HL-60 (cell line): Measurements from ENCODE around the gene U2AF1L4.

Experiments
- POLR2AphosphoS5 ChIP-seq: IDR thresholded peaks from 2 replicates; pipeline ENCODE4 v1.6.1; 2012; ENCODE audit warnings: low read depth
- REST ChIP-seq: IDR thresholded peaks from 2 replicates; pipeline ENCODE4 v1.6.1; 2012; ENCODE audit warnings: low read depth; ENCODE audit not compliant: insufficient replicate concordance
- SPI1 ChIP-seq: IDR thresholded peaks from 2 replicates; pipeline ENCODE4 v1.6.1; 2012; ENCODE audit warnings: low read depth, mild to moderate bottlenecking, borderline replicate concordance
- TF ChIP-seq, protein P1 (sequence below): IDR thresholded peaks from one replicate; pipeline ENCODE4 v1.5.1; 2011; ENCODE audit warnings: low read length, control low read depth, inconsistent platforms; ENCODE audit not compliant: insufficient read depth

GRCh38 chr19:35788205-35788960 lies 43.2 kb upstream of the U2AF1L4 start:
- TF ChIP-seq, protein P1, sequence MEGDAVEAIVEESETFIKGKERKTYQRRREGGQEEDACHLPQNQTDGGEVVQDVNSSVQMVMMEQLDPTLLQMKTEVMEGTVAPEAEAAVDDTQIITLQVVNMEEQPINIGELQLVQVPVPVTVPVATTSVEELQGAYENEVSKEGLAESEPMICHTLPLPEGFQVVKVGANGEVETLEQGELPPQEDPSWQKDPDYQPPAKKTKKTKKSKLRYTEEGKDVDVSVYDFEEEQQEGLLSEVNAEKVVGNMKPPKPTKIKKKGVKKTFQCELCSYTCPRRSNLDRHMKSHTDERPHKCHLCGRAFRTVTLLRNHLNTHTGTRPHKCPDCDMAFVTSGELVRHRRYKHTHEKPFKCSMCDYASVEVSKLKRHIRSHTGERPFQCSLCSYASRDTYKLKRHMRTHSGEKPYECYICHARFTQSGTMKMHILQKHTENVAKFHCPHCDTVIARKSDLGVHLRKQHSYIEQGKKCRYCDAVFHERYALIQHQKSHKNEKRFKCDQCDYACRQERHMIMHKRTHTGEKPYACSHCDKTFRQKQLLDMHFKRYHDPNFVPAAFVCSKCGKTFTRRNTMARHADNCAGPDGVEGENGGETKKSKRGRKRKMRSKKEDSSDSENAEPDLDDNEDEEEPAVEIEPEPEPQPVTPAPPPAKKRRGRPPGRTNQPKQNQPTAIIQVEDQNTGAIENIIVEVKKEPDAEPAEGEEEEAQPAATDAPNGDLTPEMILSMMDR = no peak
- no peak for TF ChIP-seq SPI1
- no peak for TF ChIP-seq POLR2AphosphoS5
- no peak for TF ChIP-seq REST
